Measurements from ENCODE around the gene SPRR4.

DNA sequence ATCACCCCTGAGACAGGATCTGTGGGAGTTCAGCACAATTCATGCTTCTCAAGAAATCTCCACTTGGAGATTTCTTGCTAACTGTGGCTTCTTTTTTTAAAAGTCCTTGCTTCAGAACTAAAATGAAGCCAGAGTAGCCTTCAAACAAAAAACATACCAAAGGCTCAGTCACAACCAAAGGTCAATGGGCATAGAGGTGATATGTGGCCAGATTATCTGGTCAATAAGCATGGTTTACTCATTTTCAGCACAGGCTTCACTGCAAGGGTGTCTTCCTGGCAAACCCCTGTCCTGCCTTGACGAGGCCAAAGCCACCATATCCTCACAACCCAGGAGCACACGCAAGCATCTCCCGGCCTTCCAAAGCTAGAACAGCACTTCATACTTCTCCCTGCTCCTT, 11.2 kb upstream of the SPRR4 start:
- TF ChIP-seq, protein P1, sequence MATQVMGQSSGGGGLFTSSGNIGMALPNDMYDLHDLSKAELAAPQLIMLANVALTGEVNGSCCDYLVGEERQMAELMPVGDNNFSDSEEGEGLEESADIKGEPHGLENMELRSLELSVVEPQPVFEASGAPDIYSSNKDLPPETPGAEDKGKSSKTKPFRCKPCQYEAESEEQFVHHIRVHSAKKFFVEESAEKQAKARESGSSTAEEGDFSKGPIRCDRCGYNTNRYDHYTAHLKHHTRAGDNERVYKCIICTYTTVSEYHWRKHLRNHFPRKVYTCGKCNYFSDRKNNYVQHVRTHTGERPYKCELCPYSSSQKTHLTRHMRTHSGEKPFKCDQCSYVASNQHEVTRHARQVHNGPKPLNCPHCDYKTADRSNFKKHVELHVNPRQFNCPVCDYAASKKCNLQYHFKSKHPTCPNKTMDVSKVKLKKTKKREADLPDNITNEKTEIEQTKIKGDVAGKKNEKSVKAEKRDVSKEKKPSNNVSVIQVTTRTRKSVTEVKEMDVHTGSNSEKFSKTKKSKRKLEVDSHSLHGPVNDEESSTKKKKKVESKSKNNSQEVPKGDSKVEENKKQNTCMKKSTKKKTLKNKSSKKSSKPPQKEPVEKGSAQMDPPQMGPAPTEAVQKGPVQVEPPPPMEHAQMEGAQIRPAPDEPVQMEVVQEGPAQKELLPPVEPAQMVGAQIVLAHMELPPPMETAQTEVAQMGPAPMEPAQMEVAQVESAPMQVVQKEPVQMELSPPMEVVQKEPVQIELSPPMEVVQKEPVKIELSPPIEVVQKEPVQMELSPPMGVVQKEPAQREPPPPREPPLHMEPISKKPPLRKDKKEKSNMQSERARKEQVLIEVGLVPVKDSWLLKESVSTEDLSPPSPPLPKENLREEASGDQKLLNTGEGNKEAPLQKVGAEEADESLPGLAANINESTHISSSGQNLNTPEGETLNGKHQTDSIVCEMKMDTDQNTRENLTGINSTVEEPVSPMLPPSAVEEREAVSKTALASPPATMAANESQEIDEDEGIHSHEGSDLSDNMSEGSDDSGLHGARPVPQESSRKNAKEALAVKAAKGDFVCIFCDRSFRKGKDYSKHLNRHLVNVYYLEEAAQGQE (IDR thresholded peaks at IDR 0.05; ENCODE audit: low read depth), result no peak
- no peak for TF ChIP-seq EP300 (IDR thresholded peaks at IDR 0.05; ENCODE audit: borderline replicate concordance)
- TF ChIP-seq TAF1 (IDR thresholded peaks at IDR 0.05; ENCODE audit: low read depth), result no peak
- no peak for TF ChIP-seq YY1 (IDR thresholded peaks at IDR 0.05; ENCODE audit: low read depth)
- TF ChIP-seq, protein P2, sequence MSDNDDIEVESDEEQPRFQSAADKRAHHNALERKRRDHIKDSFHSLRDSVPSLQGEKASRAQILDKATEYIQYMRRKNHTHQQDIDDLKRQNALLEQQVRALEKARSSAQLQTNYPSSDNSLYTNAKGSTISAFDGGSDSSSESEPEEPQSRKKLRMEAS (IDR thresholded peaks at IDR 0.05), result no peak
- TF ChIP-seq NFIC (IDR thresholded peaks at IDR 0.05), result no peak
- TF ChIP-seq FOXM1 (IDR thresholded peaks at IDR 0.05; ENCODE audit: borderline replicate concordance, low read depth), result no peak
- no peak for TF ChIP-seq CREB1 (IDR thresholded peaks at IDR 0.05; ENCODE audit: low read depth)
- no peak for TF ChIP-seq TEAD4 (IDR thresholded peaks at IDR 0.05)

Data from Ishikawa (cell line).